ENCODE results near the gene ESRRB.

Gene ESRRB

DNA sequence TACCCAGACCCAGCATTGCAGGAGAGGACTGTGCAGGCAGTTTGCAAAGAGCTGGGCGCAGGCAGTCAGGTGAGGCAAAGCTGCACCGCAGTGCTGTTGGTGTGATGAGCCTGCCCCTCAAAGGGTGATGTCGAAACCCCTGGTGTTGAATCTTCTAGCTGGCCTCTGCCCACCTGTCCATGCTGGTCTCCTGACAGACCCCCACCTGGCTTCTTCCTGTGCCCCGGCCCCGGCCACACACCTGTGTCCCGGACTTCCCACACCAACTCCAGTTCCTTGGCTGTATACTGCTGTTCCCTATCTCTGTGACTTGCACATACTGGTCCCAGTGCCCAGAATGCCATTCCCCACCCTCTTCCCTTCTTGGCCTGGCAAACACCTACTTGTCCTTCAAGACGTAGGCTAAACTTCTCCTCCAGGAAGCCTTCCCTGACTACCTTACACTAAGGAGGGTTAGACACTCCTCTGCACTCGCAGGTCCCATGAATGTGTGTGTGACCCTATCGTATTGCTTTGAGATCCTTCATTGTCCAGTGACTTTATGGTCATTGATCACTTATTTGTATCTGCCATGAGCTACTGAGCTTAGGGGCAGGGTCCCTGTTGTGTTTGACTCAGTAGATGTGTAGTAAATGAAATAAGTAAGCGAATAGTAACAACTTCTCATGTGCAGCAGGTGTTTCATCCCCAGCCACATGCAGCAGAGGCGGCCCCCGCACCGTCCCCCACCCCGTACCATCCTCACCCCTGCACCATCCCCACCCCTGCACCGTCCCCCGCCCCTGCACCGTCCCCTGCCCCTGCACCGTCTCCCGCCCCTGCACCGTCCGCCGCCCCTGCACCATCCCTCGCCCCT lies 37.4 kb downstream of the ESRRB start:
- Histone ChIP-seq H3K4me1 (ENCODE audit: control insufficient read depth in 1 of 2, insufficient read depth in 2 of 2, low read length in 2 of 2) (no peaks in the 10 kb centered on the region), H3K27me3 (ENCODE audit: low read depth, low read length) (peaks cover 6% of the 10 kb centered on the region), H3K27ac (ENCODE audit: low read length) (no peak overlapping the region), H3K4me3 (ENCODE audit: low read depth in 1 of 2, low read length in 2 of 2) (no peak overlapping the region), H3K36me3 (ENCODE audit: control insufficient read depth in 1 of 2, insufficient read depth in 2 of 2, low read length in 2 of 2) (no peaks in the 10 kb centered on the region), H3K9me3 (ENCODE audit: control insufficient read depth in 1 of 2, low read length in 2 of 2) (no peaks in the 10 kb centered on the region)

GRCh38 chr14:76413962-76414600 lies 38.1 kb downstream of the ESRRB start:
- H3K27me3 ChIP-seq (ENCODE audit: low read depth, low read length): peaks cover 6% of the 10 kb centered on the region

GRCh38 chr14:76419399-76419798 lies 43.5 kb downstream of the ESRRB start:
- Histone ChIP-seq H3K9me3 (ENCODE audit: control insufficient read depth in 1 of 2, low read length in 2 of 2) (no peaks in the 10 kb centered on the region), H3K27ac (ENCODE audit: low read length) (no peak overlapping the region), H3K4me3 (ENCODE audit: low read depth in 1 of 2, low read length in 2 of 2) (no peak overlapping the region), H3K36me3 (ENCODE audit: control insufficient read depth in 1 of 2, insufficient read depth in 2 of 2, low read length in 2 of 2) (no peaks in the 10 kb centered on the region), H3K4me1 (ENCODE audit: control insufficient read depth in 1 of 2, insufficient read depth in 2 of 2, low read length in 2 of 2) (no peaks in the 10 kb centered on the region), H3K27me3 (ENCODE audit: low read depth, low read length) (no peaks in the 10 kb centered on the region)

More at GRCh38 chr14:76413962-76414600, 38.1 kb downstream of the ESRRB start:
- Histone ChIP-seq H3K9me3 (ENCODE audit: control insufficient read depth in 1 of 2, low read length in 2 of 2) (no peaks in the 10 kb centered on the region), H3K36me3 (ENCODE audit: control insufficient read depth in 1 of 2, insufficient read depth in 2 of 2, low read length in 2 of 2) (no peaks in the 10 kb centered on the region), H3K27ac (ENCODE audit: low read length) (no peak overlapping the region), H3K4me1 (ENCODE audit: control insufficient read depth in 1 of 2, insufficient read depth in 2 of 2, low read length in 2 of 2) (no peaks in the 10 kb centered on the region), H3K4me3 (ENCODE audit: low read depth in 1 of 2, low read length in 2 of 2) (no peak overlapping the region)

DNA sequence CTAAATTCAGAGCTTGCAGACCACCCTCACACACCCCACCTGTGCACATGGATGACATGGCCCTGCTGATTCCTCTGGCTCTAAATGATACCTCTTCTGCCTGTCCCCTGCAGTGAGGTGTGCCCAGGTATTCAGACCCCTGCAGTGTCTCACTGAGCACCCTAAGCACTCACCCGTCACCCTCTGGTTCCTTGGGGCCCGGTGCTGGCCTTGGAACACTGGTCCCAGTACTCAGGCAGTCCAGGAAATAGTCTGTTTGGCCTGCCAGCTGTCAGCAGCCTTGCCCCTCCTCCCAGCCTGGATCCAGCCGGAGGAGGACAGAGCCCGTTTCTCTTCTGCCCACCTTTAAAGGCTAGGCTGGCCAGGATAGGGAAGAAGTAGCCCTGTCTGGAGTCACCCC lies 44.9 kb downstream of the ESRRB start:
- H3K4me3 ChIP-seq (ENCODE audit: low read depth in 1 of 2, low read length in 2 of 2): no peak overlapping the region
- H3K36me3 ChIP-seq (ENCODE audit: control insufficient read depth in 1 of 2, insufficient read depth in 2 of 2, low read length in 2 of 2): no peaks in the 10 kb centered on the region
- no peaks in the 10 kb centered on the region for H3K27me3 ChIP-seq (ENCODE audit: low read depth, low read length)
- no peak overlapping the region for H3K27ac ChIP-seq (ENCODE audit: low read length)
- no peaks in the 10 kb centered on the region for H3K9me3 ChIP-seq (ENCODE audit: control insufficient read depth in 1 of 2, low read length in 2 of 2)
- no peaks in the 10 kb centered on the region for H3K4me1 ChIP-seq (ENCODE audit: control insufficient read depth in 1 of 2, insufficient read depth in 2 of 2, low read length in 2 of 2)

DNA sequence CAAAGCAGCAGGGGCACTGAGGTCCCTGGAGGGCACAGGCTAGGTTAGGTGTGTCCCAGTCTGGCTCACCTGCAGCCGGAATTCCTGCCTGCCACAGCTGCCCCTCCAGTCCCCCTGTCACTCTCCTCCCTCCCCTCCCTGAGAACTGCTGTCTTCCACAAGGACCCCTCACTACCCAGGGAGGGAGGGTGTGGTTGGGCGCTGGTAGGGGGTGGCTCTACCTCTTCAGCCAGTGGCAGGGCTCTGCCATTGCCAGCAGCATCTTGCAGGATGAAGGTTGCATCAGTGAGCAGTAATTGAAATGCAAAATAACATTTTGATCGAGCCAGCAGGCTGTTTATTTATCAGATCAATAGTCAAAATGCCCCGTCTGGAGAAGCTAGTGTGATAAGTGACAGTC lies 45.7 kb downstream of the ESRRB start:
- H3K9me3 ChIP-seq (ENCODE audit: control insufficient read depth in 1 of 2, low read length in 2 of 2): no peaks in the 10 kb centered on the region
- no peaks in the 10 kb centered on the region for H3K36me3 ChIP-seq (ENCODE audit: control insufficient read depth in 1 of 2, insufficient read depth in 2 of 2, low read length in 2 of 2)
- H3K27me3 ChIP-seq (ENCODE audit: low read depth, low read length): no peaks in the 10 kb centered on the region
- H3K27ac ChIP-seq (ENCODE audit: low read length): no peak overlapping the region
- H3K4me3 ChIP-seq (ENCODE audit: low read depth in 1 of 2, low read length in 2 of 2): no peak overlapping the region
- H3K4me1 ChIP-seq (ENCODE audit: control insufficient read depth in 1 of 2, insufficient read depth in 2 of 2, low read length in 2 of 2): no peaks in the 10 kb centered on the region

DNA sequence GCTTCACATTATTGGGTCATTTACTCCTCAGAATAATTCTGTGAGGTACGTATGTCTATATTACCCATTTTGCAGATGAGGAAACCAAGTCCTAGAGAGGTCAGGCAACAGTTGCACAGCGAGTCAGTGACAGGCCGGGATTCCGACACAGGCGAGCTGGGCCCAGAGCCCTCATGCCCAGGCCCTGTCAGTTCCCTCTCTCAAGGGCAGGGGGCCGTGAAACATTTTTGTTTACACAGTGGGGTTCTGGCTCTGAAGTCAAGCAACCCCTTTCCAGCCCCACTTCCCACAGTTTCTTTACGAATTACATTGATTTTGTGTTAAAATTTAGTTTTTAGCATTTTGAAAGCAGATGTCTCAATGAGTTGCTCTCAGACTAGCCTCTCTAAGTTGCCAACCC lies 46.7 kb downstream of the ESRRB start:
- Histone ChIP-seq H3K27ac (ENCODE audit: low read length) (no peak overlapping the region), H3K9me3 (ENCODE audit: control insufficient read depth in 1 of 2, low read length in 2 of 2) (no peaks in the 10 kb centered on the region), H3K4me3 (ENCODE audit: low read depth in 1 of 2, low read length in 2 of 2) (no peak overlapping the region), H3K36me3 (ENCODE audit: control insufficient read depth in 1 of 2, insufficient read depth in 2 of 2, low read length in 2 of 2) (no peaks in the 10 kb centered on the region), H3K4me1 (ENCODE audit: control insufficient read depth in 1 of 2, insufficient read depth in 2 of 2, low read length in 2 of 2) (no peaks in the 10 kb centered on the region), H3K27me3 (ENCODE audit: low read depth, low read length) (no peaks in the 10 kb centered on the region)

- Histone ChIP-seq H3K4me1 (ENCODE audit: control insufficient read depth in 1 of 2, insufficient read depth in 2 of 2, low read length in 2 of 2) (no peaks in the 10 kb centered on the region), H3K4me3 (ENCODE audit: low read depth in 1 of 2, low read length in 2 of 2) (no peak overlapping the region), H3K27me3 (ENCODE audit: low read depth, low read length) (no peaks in the 10 kb centered on the region), H3K27ac (ENCODE audit: low read length) (no peak overlapping the region), H3K9me3 (ENCODE audit: control insufficient read depth in 1 of 2, low read length in 2 of 2) (no peaks in the 10 kb centered on the region), H3K36me3 (ENCODE audit: control insufficient read depth in 1 of 2, insufficient read depth in 2 of 2, low read length in 2 of 2) (no peaks in the 10 kb centered on the region)
These were observed 47.6 kb downstream of the ESRRB start for GRCh38 chr14:76423534-76423933.

- H3K36me3 ChIP-seq (ENCODE audit: control insufficient read depth in 1 of 2, insufficient read depth in 2 of 2, low read length in 2 of 2): no peaks in the 10 kb centered on the region
- no peak overlapping the region for H3K27ac ChIP-seq (ENCODE audit: low read length)
- no peaks in the 10 kb centered on the region for H3K4me1 ChIP-seq (ENCODE audit: control insufficient read depth in 1 of 2, insufficient read depth in 2 of 2, low read length in 2 of 2)
- H3K9me3 ChIP-seq (ENCODE audit: control insufficient read depth in 1 of 2, low read length in 2 of 2): no peaks in the 10 kb centered on the region
- H3K4me3 ChIP-seq (ENCODE audit: low read depth in 1 of 2, low read length in 2 of 2): no peak overlapping the region
- no peaks in the 10 kb centered on the region for H3K27me3 ChIP-seq (ENCODE audit: low read depth, low read length)
These were observed 48.4 kb downstream of the ESRRB start for GRCh38 chr14:76424359-76424758.

GRCh38 chr14:76426161-76426696 lies 50.3 kb downstream of the ESRRB start:
- Histone ChIP-seq H3K4me1 (ENCODE audit: control insufficient read depth in 1 of 2, insufficient read depth in 2 of 2, low read length in 2 of 2) (no peaks in the 10 kb centered on the region), H3K36me3 (ENCODE audit: control insufficient read depth in 1 of 2, insufficient read depth in 2 of 2, low read length in 2 of 2) (no peaks in the 10 kb centered on the region), H3K27ac (ENCODE audit: low read length) (no peak overlapping the region), H3K9me3 (ENCODE audit: control insufficient read depth in 1 of 2, low read length in 2 of 2) (no peaks in the 10 kb centered on the region), H3K27me3 (ENCODE audit: low read depth, low read length) (no peaks in the 10 kb centered on the region), H3K4me3 (ENCODE audit: low read depth in 1 of 2, low read length in 2 of 2) (no peak overlapping the region)

DNA sequence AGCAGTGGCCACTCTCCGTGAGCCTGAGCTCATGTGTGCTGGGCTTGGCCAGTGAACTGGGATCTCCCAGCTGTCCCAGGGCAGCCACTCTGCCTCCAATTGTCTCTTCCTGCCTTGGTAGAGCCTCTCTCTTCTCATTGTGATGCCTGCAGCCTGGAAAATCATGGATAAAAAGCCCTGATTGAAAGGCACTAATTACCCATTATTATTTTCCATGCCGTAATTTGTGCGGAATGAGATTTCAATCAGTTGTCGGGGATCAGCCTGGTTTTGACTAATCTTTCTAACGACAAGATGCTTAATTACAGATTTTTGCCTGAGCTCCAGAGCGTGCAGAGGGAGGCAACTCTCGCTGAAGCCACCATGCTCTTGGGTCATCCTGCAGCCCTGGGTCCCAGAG lies 52.7 kb downstream of the ESRRB start:
- Histone ChIP-seq H3K4me3 (ENCODE audit: low read depth in 1 of 2, low read length in 2 of 2) (no peak overlapping the region), H3K9me3 (ENCODE audit: control insufficient read depth in 1 of 2, low read length in 2 of 2) (no peaks in the 10 kb centered on the region)

GRCh38 chr14:76430017-76430416 lies 54.1 kb downstream of the ESRRB start:
- no peak overlapping the region for H3K4me3 ChIP-seq (ENCODE audit: low read depth in 1 of 2, low read length in 2 of 2)
- no peaks in the 10 kb centered on the region for H3K36me3 ChIP-seq (ENCODE audit: control insufficient read depth in 1 of 2, insufficient read depth in 2 of 2, low read length in 2 of 2)
- H3K27me3 ChIP-seq (ENCODE audit: low read depth, low read length): no peaks in the 10 kb centered on the region
- no peak overlapping the region for H3K27ac ChIP-seq (ENCODE audit: low read length)
- no peaks in the 10 kb centered on the region for H3K4me1 ChIP-seq (ENCODE audit: control insufficient read depth in 1 of 2, insufficient read depth in 2 of 2, low read length in 2 of 2)
- H3K9me3 ChIP-seq (ENCODE audit: control insufficient read depth in 1 of 2, low read length in 2 of 2): no peaks in the 10 kb centered on the region

More for the DNA sequence above, 52.7 kb downstream of the ESRRB start:
- Histone ChIP-seq H3K4me1 (ENCODE audit: control insufficient read depth in 1 of 2, insufficient read depth in 2 of 2, low read length in 2 of 2) (no peaks in the 10 kb centered on the region), H3K36me3 (ENCODE audit: control insufficient read depth in 1 of 2, insufficient read depth in 2 of 2, low read length in 2 of 2) (no peaks in the 10 kb centered on the region), H3K27me3 (ENCODE audit: low read depth, low read length) (no peaks in the 10 kb centered on the region), H3K27ac (ENCODE audit: low read length) (no peak overlapping the region)
